Calu3 (cell line): ENCODE measurements around the gene MYL12A. TPM values are rescaled to one million over a fixed set of nuclear protein-coding genes. Genes with fewer than 3 reads are reported as not detected.

ENCODE experiments used
- BruUV-seq: library from RNA; stranded (reverse); fragments of 400-500 nt; replicated peaks from 2 replicates; lab custom pipeline; 2021; lab: Mats Ljungman, UMichigan
- CTCF ChIA-PET: fragments of 300-600 bp; sonication (Branson Sonifier 250); formaldehyde crosslinking; loops from one replicate; lab custom pipeline; 2022; ENCODE audit warnings: antibody characterized with exemption; lab: Charles Lee
- DNase-seq: peaks from one replicate; pipeline ENCODE4 v3.0.0; 2022
- H3K27ac Mint-ChIP-seq: one replicate; pipeline ENCODE4 v1.8.0; 2022; ENCODE audit warnings: mixed read lengths; ENCODE audit not compliant: unreplicated experiment
- H3K27me3 Mint-ChIP-seq: one replicate; pipeline ENCODE4 v1.8.0; 2022; ENCODE audit warnings: mixed read lengths; ENCODE audit not compliant: unreplicated experiment
- H3K36me3 Mint-ChIP-seq: one replicate; pipeline ENCODE4 v1.8.0; 2022; ENCODE audit warnings: mild to moderate bottlenecking, moderate library complexity, mixed read lengths; ENCODE audit not compliant: insufficient read depth, unreplicated experiment
- H3K4me1 Mint-ChIP-seq: one replicate; pipeline ENCODE4 v1.8.0; 2022; ENCODE audit warnings: mild to moderate bottlenecking, low read depth, mixed read lengths; ENCODE audit not compliant: unreplicated experiment
- H3K4me3 Mint-ChIP-seq: one replicate; pipeline ENCODE4 v1.8.0; 2022; ENCODE audit warnings: mild to moderate bottlenecking, low read depth, moderate library complexity, mixed read lengths; ENCODE audit not compliant: unreplicated experiment
- H3K9me3 Mint-ChIP-seq: one replicate; pipeline ENCODE4 v1.8.0; 2022; ENCODE audit warnings: low read depth, mixed read lengths; ENCODE audit not compliant: unreplicated experiment
- CTCF ChIP-seq: fragments of 200-600 bp; IDR thresholded peaks from one replicate; pipeline ENCODE4 v1.8.0; 2022; ENCODE audit warnings: antibody characterized with exemption; ENCODE audit not compliant: unreplicated experiment
- intact Hi-C: fragments of 100-400 bp; cut with micrococcal nuclease; formaldehyde crosslinking; loops from one replicate; pipeline ENCODE4 v1.10.0; 2022; ENCODE audit not compliant: unreplicated experiment
- total RNA-seq: library from RNA; stranded (reverse); gene quantifications from 2 replicates; pipeline ENCODE4 v1.2.3, GENCODE V29; 2022

Gene MYL12A
- total RNA-seq, 1 experiment from 2014 or later = 428 TPM

DNA sequence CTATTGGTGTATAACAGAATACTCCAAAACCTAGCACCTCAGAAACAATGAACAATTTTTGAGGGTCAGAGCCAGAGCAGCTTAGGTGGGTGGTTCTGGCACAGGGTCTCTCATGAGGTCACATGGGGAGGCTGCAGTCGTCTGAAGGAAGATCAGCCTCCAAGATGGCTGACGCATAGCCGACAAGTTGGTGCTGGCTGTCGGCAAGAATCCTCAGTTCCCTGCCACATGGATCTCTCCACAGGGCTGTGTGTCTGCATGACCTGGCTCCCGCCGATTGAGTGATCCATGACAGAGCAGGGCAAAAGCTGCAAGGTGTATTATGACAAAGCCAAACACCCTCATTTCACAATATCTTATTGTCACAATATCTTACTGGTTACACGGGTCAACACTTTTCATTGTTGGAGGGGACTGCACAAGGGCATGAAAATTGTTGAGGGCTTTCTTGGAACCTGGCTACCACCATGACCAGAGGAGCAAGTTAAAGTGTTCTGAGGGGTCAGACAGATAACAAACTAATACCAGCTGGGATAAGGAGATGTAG is 18.5 kb downstream of the MYL12A start:
- Mint-ChIP-seq H3K27ac (no peak overlapping the region), H3K4me1 (peaks cover 59% of the 10 kb centered on the region), H3K9me3 (no peaks in the 10 kb centered on the region), H3K27me3 (no peaks in the 10 kb centered on the region), H3K4me3 (peak overlapping the region; percentile 81), H3K36me3 (peaks cover 64% of the 10 kb centered on the region)
- intact Hi-C loops = no loop called here
- BruUV-seq = no TSS peak
- no peak for DNase-seq
- CTCF ChIA-PET = interaction anchor here (2.3 kb wide), 1 partner anchor 13 kb away, joined by 5 read pairs; no protein-coding TSS in a partner anchor
- TF ChIP-seq CTCF = no peak

DNA sequence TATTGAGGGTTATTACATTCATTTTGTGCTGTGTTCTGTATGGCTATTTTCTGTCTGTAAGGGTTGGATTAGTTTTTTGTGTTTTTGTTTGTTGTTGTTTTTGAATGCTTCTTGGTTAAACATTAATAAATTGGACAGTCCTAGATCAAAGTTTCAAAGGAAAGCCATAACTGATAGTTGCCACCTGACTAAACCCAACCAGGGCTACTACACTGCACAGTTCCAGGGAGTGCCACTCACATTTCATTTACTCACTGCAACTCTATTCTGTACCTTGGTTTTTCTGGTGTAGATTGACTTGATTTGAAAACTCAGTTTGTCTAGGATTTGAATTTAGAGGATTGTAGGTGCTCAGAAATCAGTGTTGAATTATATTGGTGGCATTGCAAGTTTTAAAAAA is 20.7 kb downstream of the MYL12A start:
- Mint-ChIP-seq H3K9me3 (no peaks in the 10 kb centered on the region), H3K4me3 (peak overlapping the region; percentile 40), H3K27ac (no peak overlapping the region), H3K4me1 (peaks cover 70% of the 10 kb centered on the region), H3K36me3 (peaks cover 55% of the 10 kb centered on the region), H3K27me3 (no peaks in the 10 kb centered on the region)
- TF ChIP-seq CTCF = no peak
- no peak for DNase-seq
- no TSS peak for BruUV-seq
- intact Hi-C loops = no loop called here
- CTCF ChIA-PET = no interaction called here

DNA sequence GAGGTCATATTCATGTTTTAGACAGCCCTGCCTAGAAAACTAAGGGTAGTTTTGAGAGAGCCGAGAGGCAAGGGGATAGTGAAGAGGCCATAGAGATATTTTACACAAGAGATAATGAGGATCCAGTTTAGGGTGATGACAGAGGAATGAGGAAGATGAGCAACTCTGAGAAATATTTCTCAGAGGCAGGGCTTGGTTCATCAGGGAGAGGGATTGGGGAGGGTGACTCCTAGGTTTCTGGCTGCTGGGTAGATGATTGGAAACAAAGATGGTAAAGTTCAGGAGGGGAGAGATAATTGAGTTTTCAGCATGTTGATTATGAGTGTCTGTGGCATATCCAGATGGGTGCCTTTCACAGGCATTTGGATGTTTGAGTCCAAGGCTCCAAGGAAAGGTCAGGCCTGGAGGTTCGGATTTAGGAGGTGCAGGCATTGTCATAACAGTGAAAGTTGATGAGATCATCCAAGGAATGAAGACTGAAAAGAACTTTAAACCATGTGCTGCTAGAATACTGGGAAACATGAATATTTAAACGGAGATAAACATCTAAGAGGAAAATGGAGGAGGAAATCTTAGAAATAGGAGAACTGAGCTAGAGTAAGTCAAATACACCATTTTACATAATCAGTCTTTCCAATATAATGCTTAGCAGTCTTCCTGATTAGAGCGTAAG is 21.8 kb downstream of the MYL12A start:
- peaks cover 68% of the 10 kb centered on the region for H3K4me1 Mint-ChIP-seq
- no TSS peak for BruUV-seq
- TF ChIP-seq CTCF = no peak
- H3K27me3 Mint-ChIP-seq = no peaks in the 10 kb centered on the region
- no peak for DNase-seq
- no peaks in the 10 kb centered on the region for H3K9me3 Mint-ChIP-seq
- peak overlapping the region; percentile 5 for H3K4me3 Mint-ChIP-seq
- H3K36me3 Mint-ChIP-seq = peaks cover 55% of the 10 kb centered on the region
- H3K27ac Mint-ChIP-seq = peak overlapping the region; percentile 21
- intact Hi-C loops = no loop called here
- CTCF ChIA-PET = no interaction called here

- CTCF ChIA-PET = no interaction called here
- intact Hi-C loops = no loop called here
- peak overlapping the region; percentile 5 for H3K4me3 Mint-ChIP-seq
Observed at GRCh38 chr18:3269914-3270299, 22.3 kb downstream of the MYL12A start.

More at GRCh38 chr18:3269914-3270299, 22.3 kb downstream of the MYL12A start:
- peaks cover 63% of the 10 kb centered on the region for H3K4me1 Mint-ChIP-seq
- no TSS peak for BruUV-seq
- TF ChIP-seq CTCF = no peak
- peak overlapping the region; percentile 5 for H3K27ac Mint-ChIP-seq
- DNase-seq = no peak
- no peaks in the 10 kb centered on the region for H3K9me3 Mint-ChIP-seq
- H3K36me3 Mint-ChIP-seq = peaks cover 56% of the 10 kb centered on the region
- H3K27me3 Mint-ChIP-seq = no peaks in the 10 kb centered on the region
